ENCODE results near the gene RNF150.

DNA sequence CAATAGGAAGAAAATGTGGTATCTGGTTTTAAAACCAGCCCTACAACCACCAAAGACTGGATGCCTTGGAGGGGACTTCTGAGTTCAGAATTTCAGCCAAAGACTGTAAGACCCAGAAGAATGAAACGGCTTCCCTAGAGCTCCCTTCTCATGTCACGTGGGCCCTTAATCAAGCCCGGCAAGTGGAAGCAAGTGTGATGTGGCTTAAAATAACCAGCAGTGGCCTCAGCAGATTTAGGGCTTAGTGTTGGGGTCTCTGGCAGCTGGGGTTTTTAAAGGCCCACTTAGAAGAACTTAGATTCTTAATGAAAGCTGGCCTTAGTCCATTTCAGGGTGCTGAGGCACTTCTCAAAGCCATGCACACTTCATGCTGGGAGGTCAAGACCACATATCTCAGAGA lies 265.9 kb downstream of the RNF150 start:
- TF ChIP-seq, protein P1, sequence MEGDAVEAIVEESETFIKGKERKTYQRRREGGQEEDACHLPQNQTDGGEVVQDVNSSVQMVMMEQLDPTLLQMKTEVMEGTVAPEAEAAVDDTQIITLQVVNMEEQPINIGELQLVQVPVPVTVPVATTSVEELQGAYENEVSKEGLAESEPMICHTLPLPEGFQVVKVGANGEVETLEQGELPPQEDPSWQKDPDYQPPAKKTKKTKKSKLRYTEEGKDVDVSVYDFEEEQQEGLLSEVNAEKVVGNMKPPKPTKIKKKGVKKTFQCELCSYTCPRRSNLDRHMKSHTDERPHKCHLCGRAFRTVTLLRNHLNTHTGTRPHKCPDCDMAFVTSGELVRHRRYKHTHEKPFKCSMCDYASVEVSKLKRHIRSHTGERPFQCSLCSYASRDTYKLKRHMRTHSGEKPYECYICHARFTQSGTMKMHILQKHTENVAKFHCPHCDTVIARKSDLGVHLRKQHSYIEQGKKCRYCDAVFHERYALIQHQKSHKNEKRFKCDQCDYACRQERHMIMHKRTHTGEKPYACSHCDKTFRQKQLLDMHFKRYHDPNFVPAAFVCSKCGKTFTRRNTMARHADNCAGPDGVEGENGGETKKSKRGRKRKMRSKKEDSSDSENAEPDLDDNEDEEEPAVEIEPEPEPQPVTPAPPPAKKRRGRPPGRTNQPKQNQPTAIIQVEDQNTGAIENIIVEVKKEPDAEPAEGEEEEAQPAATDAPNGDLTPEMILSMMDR (IDR thresholded peaks at IDR 0.05), result no peak
- TF ChIP-seq POLR2A (IDR thresholded peaks at IDR 0.05), result no peak
